Transverse colon (tissue), 4 donors: ENCODE measurements around the gene DNAI7. TPM values are rescaled to one million over a fixed set of nuclear protein-coding genes. Genes with fewer than 3 reads are reported as not detected.

Source experiments
- DNase-seq: peaks from one replicate; pipeline ENCODE4 v3.0.0-alpha.2; 2019
- H3K27ac ChIP-seq, 4 donors: fragments of 200-600 bp; sonication (generic); 2 replicates each; pipeline ENCODE4 v1.5.1; 2016 to 2018; ENCODE audit warnings: inconsistent platforms in 4 of 4
- H3K27me3 ChIP-seq: fragments of 200-600 bp; sonication (generic); 2 replicates; pipeline ENCODE4 v1.5.1; 2017; ENCODE audit warnings: inconsistent platforms
- H3K36me3 ChIP-seq, 4 donors: fragments of 200-600 bp; sonication (generic); 2 replicates each; pipeline ENCODE4 v1.5.1; 2017 to 2019; ENCODE audit warnings: inconsistent platforms in 4 of 4
- H3K4me1 ChIP-seq, 4 donors: fragments of 200-600 bp; sonication (generic); 2 replicates each; pipeline ENCODE4 v1.5.1; 2017 to 2020; ENCODE audit warnings: inconsistent platforms in 4 of 4
- H3K4me3 ChIP-seq, 4 donors: fragments of 200-600 bp; sonication (generic); 1 replicate in 1 of 4; 2 replicates in 3 of 4; pipeline versions ENCODE4 v1.5.1 to v1.6.1; 2017 to 2019; ENCODE audit warnings: inconsistent platforms in 4 of 4
- H3K9me3 ChIP-seq, 2 donors: fragments of 200-600 bp; sonication (generic); 2 replicates each; pipeline ENCODE4 v1.5.1; 2017 to 2019; ENCODE audit warnings: inconsistent platforms in 2 of 2
- CTCF ChIP-seq, 5 experiments: fragments of 200-600 bp in 3 of 5; fragments of 450-650 bp in 2 of 5; sonication (generic) in 3 of 5; IDR thresholded peaks; 1 replicate in 2 of 5; 2 replicates in 3 of 5; pipeline ENCODE4 v1.5.1; 2016 to 2017; ENCODE audit warnings: antibody characterized with exemption in 5 of 5, inconsistent platforms in 3 of 5, mild to moderate bottlenecking in 2 of 5, moderate library complexity in 1 of 5
- EP300 ChIP-seq: sonication (generic); formaldehyde crosslinking; IDR thresholded peaks from one replicate; pipeline ENCODE4 v1.6.1; 2017; ENCODE audit warnings: antibody characterized with exemption, low read depth
- POLR2A ChIP-seq: fragments of 450-650 bp; IDR thresholded peaks from one replicate; pipeline ENCODE4 v1.6.1; 2016; ENCODE audit warnings: antibody characterized with exemption, mild to moderate bottlenecking, moderate library complexity
- POLR2AphosphoS5 ChIP-seq, 3 donors: sonication (generic); formaldehyde crosslinking; IDR thresholded peaks; one replicate each; pipeline ENCODE4 v1.6.1; 2016; ENCODE audit warnings: antibody characterized with exemption in 3 of 3
- WGBS, 2 donors: methylation state at CpG; one replicate each; pipeline ENCODE4 v1.1.5; 2018; ENCODE audit warnings: low coverage in 1 of 2; 5-methylcytosine and 5-hydroxymethylcytosine counted together
- in situ Hi-C, 4 donors: fragments of 200-750 bp; cut with MboI; loops; one replicate each; pipeline versions ENCODE4 v1.15.0 to v1.15.1; 2017; ENCODE audit warnings: low sequenced_read_pairs in 3 of 4, low pct_ligation_motif_present in 1 of 4, low pct_unique_long_range_greater_than_20kb in 1 of 4
- intact Hi-C: fragments of 100-400 bp; cut with DNase I; formaldehyde crosslinking; loops from one replicate; pipeline ENCODE4 v1.15.1; 2023; ENCODE audit warnings: low total_unique reads
- total RNA-seq, 4 donors: library from RNA; depleted of rRNA; stranded (reverse); fragments of >200 nt; gene quantifications; one replicate each; pipeline ENCODE4 v1.1.0, GENCODE V29; 2016

DNAI7 gene
- total RNA-seq, 4 donors from 2014 or later, result 0.32 TPM; not detected in 3

- Histone ChIP-seq H3K27me3 (no peaks in the 10 kb centered on the region), H3K4me3 (no peak overlapping the region), H3K27ac (peak overlapping the region in 2 of 4 donors; percentile 10 to 11), H3K9me3 (no peaks in the 10 kb centered on the region), H3K4me1 (peaks cover 0 to 28% (median 0%) of the 10 kb centered on the region in 4 donors), H3K36me3 (no peaks in the 10 kb centered on the region)
- no peak for DNase-seq
- WGBS, 2 donors, result 42 to 46% methylated on average over 5 to 6 of the region's 6 CpGs
- in situ Hi-C loops (no loop called here), intact Hi-C loops (no loop called here)
- TF ChIP-seq POLR2A (no peak), CTCF (IDR thresholded peaks at IDR 0.05) (peak; percentile 65 to 72 (median 69))
These were observed 46.4 kb upstream of the DNAI7 start for GRCh38 chr12:25241167-25242020.

GRCh38 chr12:25236626-25237025, 41.7 kb upstream of the DNAI7 start:
- Histone ChIP-seq H3K27me3 (no peaks in the 10 kb centered on the region), H3K4me1 (peaks cover 0 to 9% (median 0%) of the 10 kb centered on the region in 4 donors), H3K9me3 (no peaks in the 10 kb centered on the region), H3K27ac (no peak overlapping the region), H3K4me3 (no peak overlapping the region), H3K36me3 (no peaks in the 10 kb centered on the region)
- TF ChIP-seq CTCF (IDR thresholded peaks at IDR 0.05) (no peak), EP300 (no peak), POLR2A (no peak), POLR2AphosphoS5 (IDR thresholded peaks at IDR 0.05) (no peak)
- in situ Hi-C loops, result no loop called here
- WGBS, 2 donors, result 68 to 81% methylated on average over 4 of the region's 4 CpGs
- no peak for DNase-seq
- intact Hi-C loops, result no loop called here

GRCh38 chr12:25236190-25236589, 41.2 kb upstream of the DNAI7 start:
- no peak for TF ChIP-seq CTCF (IDR thresholded peaks at IDR 0.05)
- TF ChIP-seq POLR2AphosphoS5 (IDR thresholded peaks at IDR 0.05), result no peak
- no peak for TF ChIP-seq EP300
- no peak for TF ChIP-seq POLR2A
- in situ Hi-C loops, result no loop called here
- Histone ChIP-seq H3K36me3 (no peaks in the 10 kb centered on the region), H3K27ac (no peak overlapping the region), H3K4me1 (peaks cover 0 to 5% (median 0%) of the 10 kb centered on the region in 4 donors), H3K27me3 (no peaks in the 10 kb centered on the region), H3K4me3 (no peak overlapping the region), H3K9me3 (no peaks in the 10 kb centered on the region)
- intact Hi-C loops, result no loop called here
- no peak for DNase-seq
- 81 to 86% methylated on average over 1 of the region's 1 CpG for WGBS, 2 donors

- TF ChIP-seq EP300, result no peak
- TF ChIP-seq POLR2A, result no peak
- TF ChIP-seq CTCF (IDR thresholded peaks at IDR 0.05), result no peak
- no peak for TF ChIP-seq POLR2AphosphoS5 (IDR thresholded peaks at IDR 0.05)
- H3K27ac ChIP-seq, result no peak overlapping the region
- no peak for DNase-seq
- 100% methylated on average over 1 of the region's 1 CpG for WGBS, 2 donors
- peaks cover 0 to 3% (median 0%) of the 10 kb centered on the region in 4 donors for H3K4me1 ChIP-seq
- no peaks in the 10 kb centered on the region for H3K27me3 ChIP-seq
- intact Hi-C loops, result no loop called here
- H3K36me3 ChIP-seq, result peaks cover 0 to 14% (median 0%) of the 10 kb centered on the region in 4 donors
- no peaks in the 10 kb centered on the region for H3K9me3 ChIP-seq
- H3K4me3 ChIP-seq, result no peak overlapping the region
- in situ Hi-C loops, result no loop called here
These were observed 18.4 kb upstream of the DNAI7 start for GRCh38 chr12:25213338-25213737.
